HEK293 (cell line): ENCODE results near the gene NECTIN4.

Experiments used
- BCL11B ChIP-seq: fragments of 450-650 bp; formaldehyde crosslinking; IDR thresholded peaks from 2 replicates; pipeline ENCODE4 v1.5.1; 2016; ENCODE audit warnings: low read depth, missing biosample characterization, missing genetic modification characterization
- CTCF ChIP-seq: fragments of 450-650 bp; formaldehyde crosslinking; IDR thresholded peaks from 2 replicates; pipeline ENCODE4 v1.5.1; 2016; ENCODE audit warnings: missing biosample characterization, missing genetic modification characterization
- HOXC10 ChIP-seq: sonication (generic); formaldehyde crosslinking; IDR thresholded peaks from 2 replicates; pipeline ENCODE4 v1.8.1; 2023; ENCODE audit warnings: mild to moderate bottlenecking, missing genetic modification reagents
- WT1 ChIP-seq: fragments of 450-650 bp; formaldehyde crosslinking; IDR thresholded peaks from 2 replicates; pipeline ENCODE4 v1.5.1; 2016; ENCODE audit warnings: missing biosample characterization, missing genetic modification characterization
- YY2 ChIP-seq: fragments of 450-650 bp; formaldehyde crosslinking; IDR thresholded peaks from 2 replicates; pipeline ENCODE4 v1.5.1; 2016; ENCODE audit warnings: missing biosample characterization, missing genetic modification characterization
- ZNF148 ChIP-seq: fragments of 450-650 bp; formaldehyde crosslinking; IDR thresholded peaks from 2 replicates; pipeline ENCODE4 v1.5.0; 2017; ENCODE audit warnings: missing biosample characterization, missing genetic modification characterization, borderline replicate concordance
- ZNF510 ChIP-seq: fragments of 450-650 bp; formaldehyde crosslinking; IDR thresholded peaks from 2 replicates; pipeline ENCODE4 v1.5.1; 2018; ENCODE audit warnings: mild to moderate bottlenecking, missing genetic modification characterization, missing biosample characterization; ENCODE audit not compliant: insufficient replicate concordance
- ZNF561 ChIP-seq: fragments of 450-650 bp; IDR thresholded peaks from 2 replicates; pipeline ENCODE4 v1.5.1; 2018; ENCODE audit warnings: missing biosample characterization, missing genetic modification characterization, borderline replicate concordance
- ZNF600 ChIP-seq: fragments of 450-650 bp; formaldehyde crosslinking; IDR thresholded peaks from 2 replicates; pipeline ENCODE4 v1.5.1; 2016; ENCODE audit warnings: missing biosample characterization, missing genetic modification characterization
- ZNF843 ChIP-seq: fragments of 450-650 bp; formaldehyde crosslinking; IDR thresholded peaks from 2 replicates; pipeline ENCODE4 v1.5.1; 2016; ENCODE audit warnings: missing biosample characterization, missing genetic modification characterization

GRCh38 chr1:161069241-161069640, 20.1 kb downstream of the NECTIN4 start:
- no peak for TF ChIP-seq ZNF600 (tag by site-specific recombination)
- TF ChIP-seq ZNF561 (tag by site-specific recombination), result no peak
- no peak for TF ChIP-seq ZNF148 (tag by site-specific recombination)
- TF ChIP-seq WT1 (tag by site-specific recombination), result no peak
- TF ChIP-seq CTCF (tag by site-specific recombination), result no peak
- no peak for TF ChIP-seq HOXC10 (CRISPR knock-in tag)
- TF ChIP-seq BCL11B, result no peak
- no peak for TF ChIP-seq ZNF843 (tag by site-specific recombination)
- TF ChIP-seq ZNF510 (tag by site-specific recombination), result no peak
- TF ChIP-seq YY2 (tag by site-specific recombination), result no peak
